ENCODE measurements around the gene MTM1. TPM values are rescaled to one million over a fixed set of nuclear protein-coding genes. Genes with fewer than 3 reads are reported as not detected.
A peak's percentile ranks its signal among the peaks of the same experiment; 100 is the strongest.

Gene MTM1
- polyA plus RNA-seq, 1 of the 3 experiments (the other 2 are of a cell fraction): 2.7 TPM

- CTCF ChIA-PET: no interaction called here
Observed at GRCh38 chrX:150536455-150537116, 31.8 kb upstream of the MTM1 start.

GRCh38 chrX:150537851-150538250, 30.6 kb upstream of the MTM1 start:
- Histone ChIP-seq H3K27ac (ENCODE audit: low read depth in 2 of 2, low read length in 1 of 2) (no peak overlapping the region), H2AFZ (ENCODE audit: low read depth) (no peak overlapping the region), H3K79me2 (ENCODE audit: insufficient read depth) (no peaks in the 10 kb centered on the region), H3K4me2 (no peak overlapping the region), H3K9ac (no peak overlapping the region), H3K4me1 (ENCODE audit: control insufficient read depth in 1 of 2, insufficient read depth in 2 of 2, low read depth in 1 of 2, low read length in 1 of 2) (no peaks in the 10 kb centered on the region; a peak in 1 of 4 replicates), H3K27me3 (ENCODE audit: insufficient read depth) (no peaks in the 10 kb centered on the region), H4K20me1 (ENCODE audit: insufficient read depth) (no peaks in the 10 kb centered on the region), H3K36me3 (replicated peaks in 1 of 2; ENCODE audit: control insufficient read depth in 1 of 2, insufficient read depth in 2 of 2, low read length in 1 of 2) (no peaks in the 10 kb centered on the region), H3K4me3 (ENCODE audit: low read depth in 2 of 2, low read length in 1 of 2) (no peak overlapping the region), H3K9me2 (no peaks in the 10 kb centered on the region), H3F3A (replicated peaks; ENCODE audit: insufficient read depth) (peaks cover 3% of the 10 kb centered on the region), H3K9me3 (no peaks in the 10 kb centered on the region)
- TF ChIP-seq, protein P1, sequence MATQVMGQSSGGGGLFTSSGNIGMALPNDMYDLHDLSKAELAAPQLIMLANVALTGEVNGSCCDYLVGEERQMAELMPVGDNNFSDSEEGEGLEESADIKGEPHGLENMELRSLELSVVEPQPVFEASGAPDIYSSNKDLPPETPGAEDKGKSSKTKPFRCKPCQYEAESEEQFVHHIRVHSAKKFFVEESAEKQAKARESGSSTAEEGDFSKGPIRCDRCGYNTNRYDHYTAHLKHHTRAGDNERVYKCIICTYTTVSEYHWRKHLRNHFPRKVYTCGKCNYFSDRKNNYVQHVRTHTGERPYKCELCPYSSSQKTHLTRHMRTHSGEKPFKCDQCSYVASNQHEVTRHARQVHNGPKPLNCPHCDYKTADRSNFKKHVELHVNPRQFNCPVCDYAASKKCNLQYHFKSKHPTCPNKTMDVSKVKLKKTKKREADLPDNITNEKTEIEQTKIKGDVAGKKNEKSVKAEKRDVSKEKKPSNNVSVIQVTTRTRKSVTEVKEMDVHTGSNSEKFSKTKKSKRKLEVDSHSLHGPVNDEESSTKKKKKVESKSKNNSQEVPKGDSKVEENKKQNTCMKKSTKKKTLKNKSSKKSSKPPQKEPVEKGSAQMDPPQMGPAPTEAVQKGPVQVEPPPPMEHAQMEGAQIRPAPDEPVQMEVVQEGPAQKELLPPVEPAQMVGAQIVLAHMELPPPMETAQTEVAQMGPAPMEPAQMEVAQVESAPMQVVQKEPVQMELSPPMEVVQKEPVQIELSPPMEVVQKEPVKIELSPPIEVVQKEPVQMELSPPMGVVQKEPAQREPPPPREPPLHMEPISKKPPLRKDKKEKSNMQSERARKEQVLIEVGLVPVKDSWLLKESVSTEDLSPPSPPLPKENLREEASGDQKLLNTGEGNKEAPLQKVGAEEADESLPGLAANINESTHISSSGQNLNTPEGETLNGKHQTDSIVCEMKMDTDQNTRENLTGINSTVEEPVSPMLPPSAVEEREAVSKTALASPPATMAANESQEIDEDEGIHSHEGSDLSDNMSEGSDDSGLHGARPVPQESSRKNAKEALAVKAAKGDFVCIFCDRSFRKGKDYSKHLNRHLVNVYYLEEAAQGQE (IDR thresholded peaks at IDR 0.05; ENCODE audit: low read depth, low read length): no peak
- TF ChIP-seq MAX (IDR thresholded peaks at IDR 0.05; ENCODE audit: low read depth) (no peak), RFX5 (IDR thresholded peaks at IDR 0.05; ENCODE audit: low read length) (no peak), FOXM1 (IDR thresholded peaks at IDR 0.05; ENCODE audit: low read depth) (no peak), RXRA (IDR thresholded peaks at IDR 0.05; ENCODE audit: borderline replicate concordance, low read depth) (no peak), FOSL2 (IDR thresholded peaks at IDR 0.05; ENCODE audit: borderline replicate concordance, low read depth) (no peak), TEAD4 (IDR thresholded peaks at IDR 0.05; ENCODE audit: borderline replicate concordance, insufficient read depth) (no peak), GATA2 (CRISPR knock-in tag; IDR thresholded peaks at IDR 0.05) (no peak), USF1 (IDR thresholded peaks at IDR 0.05; ENCODE audit: borderline replicate concordance, low read depth) (no peak), POLR2AphosphoS5 (IDR thresholded peaks at IDR 0.05; ENCODE audit: low read depth, low read length) (no peak), RAD21 (IDR thresholded peaks at IDR 0.05; ENCODE audit: low read length) (no peak), EP300 (IDR thresholded peaks at IDR 0.05; ENCODE audit: borderline replicate concordance in 1 of 2, low read depth in 1 of 2, low read length in 1 of 2) (no peak), YY1 (IDR thresholded peaks at IDR 0.05; ENCODE audit: low read depth) (no peak), EZH2phosphoT487 (IDR thresholded peaks at IDR 0.05; ENCODE audit: borderline replicate concordance, low read depth) (no peak), ELF1 (IDR thresholded peaks at IDR 0.05) (no peak)
- no peak for DNase-seq
- 23% methylated on average over 6 of the region's 6 CpGs for WGBS (ENCODE audit: low lambda C conversion rate)
- CTCF ChIA-PET: no interaction called here
- POLR2A ChIA-PET: no interaction called here

More at GRCh38 chrX:150536455-150537116, 31.8 kb upstream of the MTM1 start:
- H3K9me3 ChIP-seq: no peaks in the 10 kb centered on the region
- no peaks in the 10 kb centered on the region; a peak in 1 of 4 replicates for H3K4me1 ChIP-seq (ENCODE audit: control insufficient read depth in 1 of 2, insufficient read depth in 2 of 2, low read depth in 1 of 2, low read length in 1 of 2)
- H2AFZ ChIP-seq (ENCODE audit: low read depth): no peak overlapping the region
- peaks cover 3% of the 10 kb centered on the region for H3F3A ChIP-seq (replicated peaks; ENCODE audit: insufficient read depth)
- H3K27ac ChIP-seq (ENCODE audit: low read depth in 2 of 2, low read length in 1 of 2): no peak overlapping the region
- H3K27me3 ChIP-seq (ENCODE audit: insufficient read depth): no peaks in the 10 kb centered on the region
- 22% methylated on average over 7 of the region's 8 CpGs for WGBS (ENCODE audit: low lambda C conversion rate)
- POLR2A ChIA-PET: no interaction called here
- H3K4me2 ChIP-seq: no peak overlapping the region
- H3K9ac ChIP-seq: no peak overlapping the region
- DNase-seq: no peak
- TF ChIP-seq, protein P2, sequence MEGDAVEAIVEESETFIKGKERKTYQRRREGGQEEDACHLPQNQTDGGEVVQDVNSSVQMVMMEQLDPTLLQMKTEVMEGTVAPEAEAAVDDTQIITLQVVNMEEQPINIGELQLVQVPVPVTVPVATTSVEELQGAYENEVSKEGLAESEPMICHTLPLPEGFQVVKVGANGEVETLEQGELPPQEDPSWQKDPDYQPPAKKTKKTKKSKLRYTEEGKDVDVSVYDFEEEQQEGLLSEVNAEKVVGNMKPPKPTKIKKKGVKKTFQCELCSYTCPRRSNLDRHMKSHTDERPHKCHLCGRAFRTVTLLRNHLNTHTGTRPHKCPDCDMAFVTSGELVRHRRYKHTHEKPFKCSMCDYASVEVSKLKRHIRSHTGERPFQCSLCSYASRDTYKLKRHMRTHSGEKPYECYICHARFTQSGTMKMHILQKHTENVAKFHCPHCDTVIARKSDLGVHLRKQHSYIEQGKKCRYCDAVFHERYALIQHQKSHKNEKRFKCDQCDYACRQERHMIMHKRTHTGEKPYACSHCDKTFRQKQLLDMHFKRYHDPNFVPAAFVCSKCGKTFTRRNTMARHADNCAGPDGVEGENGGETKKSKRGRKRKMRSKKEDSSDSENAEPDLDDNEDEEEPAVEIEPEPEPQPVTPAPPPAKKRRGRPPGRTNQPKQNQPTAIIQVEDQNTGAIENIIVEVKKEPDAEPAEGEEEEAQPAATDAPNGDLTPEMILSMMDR (IDR thresholded peaks at IDR 0.05): peak; percentile 25
- no peak for TF ChIP-seq TEAD4 (IDR thresholded peaks at IDR 0.05; ENCODE audit: borderline replicate concordance, insufficient read depth)
- no peaks in the 10 kb centered on the region for H3K36me3 ChIP-seq (replicated peaks in 1 of 2; ENCODE audit: control insufficient read depth in 1 of 2, insufficient read depth in 2 of 2, low read length in 1 of 2)
- no peaks in the 10 kb centered on the region for H3K9me2 ChIP-seq
- H4K20me1 ChIP-seq (ENCODE audit: insufficient read depth): no peaks in the 10 kb centered on the region
- H3K4me3 ChIP-seq (ENCODE audit: low read depth in 2 of 2, low read length in 1 of 2): no peak overlapping the region; a peak in 1 of 4 replicates
- H3K79me2 ChIP-seq (ENCODE audit: insufficient read depth): no peaks in the 10 kb centered on the region
